IPS-15b (cell line): ENCODE data around the gene HELZ.

Experiments
- H3K27me3 ChIP-seq: one replicate; pipeline ENCODE4 v1.6.1; 2013; ENCODE audit warnings: low read length; ENCODE audit not compliant: control insufficient read depth, insufficient read depth
- H3K36me3 ChIP-seq: one replicate; pipeline ENCODE4 v1.6.1; 2013; ENCODE audit warnings: low read length; ENCODE audit not compliant: control insufficient read depth, insufficient read depth
- H3K4me1 ChIP-seq: one replicate; pipeline ENCODE4 v1.6.1; 2013; ENCODE audit warnings: mild to moderate bottlenecking, low read length; ENCODE audit not compliant: control insufficient read depth, insufficient read depth
- H3K4me3 ChIP-seq: one replicate; pipeline ENCODE4 v1.5.1; 2013; ENCODE audit warnings: low read depth, low read length
- H3K9ac ChIP-seq: one replicate; pipeline ENCODE4 v1.6.1; 2013; ENCODE audit warnings: low read depth, mild to moderate bottlenecking, low read length
- H3K9me3 ChIP-seq: one replicate; pipeline ENCODE4 v1.6.1; 2013; ENCODE audit warnings: mild to moderate bottlenecking, low read length; ENCODE audit not compliant: control insufficient read depth, insufficient read depth

Gene HELZ

GRCh38 chr17:67088639-67089038 is 156.4 kb downstream of the HELZ start:
- Histone ChIP-seq H3K27me3 (no peaks in the 10 kb centered on the region), H3K9me3 (no peaks in the 10 kb centered on the region), H3K9ac (no peak overlapping the region), H3K36me3 (no peaks in the 10 kb centered on the region), H3K4me3 (no peak overlapping the region), H3K4me1 (no peaks in the 10 kb centered on the region)

DNA sequence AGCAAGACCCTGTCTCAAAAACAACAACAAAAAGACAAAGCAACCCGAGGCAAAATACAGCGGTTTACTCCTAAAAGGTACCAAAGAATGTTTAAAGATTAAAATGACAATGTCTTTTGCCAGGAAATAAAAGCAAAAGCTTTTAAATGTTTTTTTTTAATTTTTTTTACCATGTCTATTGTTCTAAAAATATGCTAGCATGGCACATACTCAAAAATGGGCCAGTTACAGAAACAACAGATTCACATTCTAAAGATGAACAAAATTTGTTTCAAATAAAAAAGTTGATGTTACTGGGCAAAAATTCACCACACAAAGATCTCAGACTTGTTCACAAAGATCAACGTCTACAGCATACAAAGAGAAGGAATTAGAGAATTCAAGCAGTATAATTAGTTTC is 159.6 kb downstream of the HELZ start:
- Histone ChIP-seq H3K27me3 (no peaks in the 10 kb centered on the region), H3K4me1 (no peaks in the 10 kb centered on the region), H3K9me3 (no peaks in the 10 kb centered on the region), H3K36me3 (no peaks in the 10 kb centered on the region), H3K4me3 (no peak overlapping the region), H3K9ac (no peak overlapping the region)

DNA sequence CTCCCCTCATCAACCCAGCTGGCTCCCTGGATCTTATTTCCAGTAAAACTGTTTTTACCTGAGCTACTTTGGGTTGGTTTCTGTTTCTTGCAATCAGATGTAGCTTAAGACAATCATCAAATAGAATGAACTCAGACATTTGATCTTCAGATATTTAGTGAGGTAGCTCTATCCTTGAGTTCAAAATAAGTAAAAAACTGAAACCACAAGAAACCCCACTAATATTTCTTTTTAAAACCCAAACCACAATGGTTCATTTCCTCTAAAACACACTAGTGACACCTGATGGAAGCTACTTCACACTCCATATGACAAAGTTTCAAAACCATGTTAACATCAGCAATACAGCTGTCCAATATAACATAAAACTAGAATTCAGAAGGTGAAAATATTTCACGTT is 162.9 kb downstream of the HELZ start:
- Histone ChIP-seq H3K27me3 (no peaks in the 10 kb centered on the region), H3K9ac (no peak overlapping the region), H3K9me3 (no peaks in the 10 kb centered on the region), H3K4me1 (no peaks in the 10 kb centered on the region), H3K36me3 (no peaks in the 10 kb centered on the region), H3K4me3 (no peak overlapping the region)

GRCh38 chr17:67080804-67081203 is 164.2 kb downstream of the HELZ start:
- Histone ChIP-seq H3K4me3 (no peak overlapping the region), H3K9ac (no peak overlapping the region), H3K4me1 (no peaks in the 10 kb centered on the region), H3K36me3 (no peaks in the 10 kb centered on the region), H3K9me3 (no peaks in the 10 kb centered on the region), H3K27me3 (no peaks in the 10 kb centered on the region)

DNA sequence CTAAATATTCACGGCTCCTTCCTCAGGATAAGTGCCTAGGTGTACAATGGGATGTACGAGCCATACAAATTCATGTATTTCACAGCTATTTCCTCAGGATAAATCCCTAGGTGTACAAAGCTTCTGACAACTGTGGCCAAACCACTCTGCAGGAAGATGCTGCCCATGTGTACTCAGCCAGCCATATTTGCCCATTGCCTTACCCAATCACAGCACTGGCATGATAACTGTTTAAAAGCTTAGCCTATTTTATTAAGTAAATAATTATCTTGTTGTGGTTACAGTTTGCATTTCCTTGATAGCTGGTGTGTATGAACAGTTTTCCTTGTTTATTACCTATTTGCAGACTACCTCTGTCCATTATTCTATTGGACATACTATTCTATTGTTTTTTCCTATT is 165.5 kb downstream of the HELZ start:
- H3K9ac ChIP-seq: no peak overlapping the region
- no peaks in the 10 kb centered on the region for H3K27me3 ChIP-seq
- no peak overlapping the region for H3K4me3 ChIP-seq
- no peaks in the 10 kb centered on the region for H3K36me3 ChIP-seq
- no peaks in the 10 kb centered on the region for H3K9me3 ChIP-seq
- H3K4me1 ChIP-seq: no peaks in the 10 kb centered on the region

GRCh38 chr17:67078292-67078691 is 166.7 kb downstream of the HELZ start:
- no peaks in the 10 kb centered on the region for H3K9me3 ChIP-seq
- no peaks in the 10 kb centered on the region for H3K36me3 ChIP-seq
- H3K9ac ChIP-seq: no peak overlapping the region
- H3K4me3 ChIP-seq: no peak overlapping the region
- H3K27me3 ChIP-seq: no peaks in the 10 kb centered on the region
- H3K4me1 ChIP-seq: no peaks in the 10 kb centered on the region

DNA sequence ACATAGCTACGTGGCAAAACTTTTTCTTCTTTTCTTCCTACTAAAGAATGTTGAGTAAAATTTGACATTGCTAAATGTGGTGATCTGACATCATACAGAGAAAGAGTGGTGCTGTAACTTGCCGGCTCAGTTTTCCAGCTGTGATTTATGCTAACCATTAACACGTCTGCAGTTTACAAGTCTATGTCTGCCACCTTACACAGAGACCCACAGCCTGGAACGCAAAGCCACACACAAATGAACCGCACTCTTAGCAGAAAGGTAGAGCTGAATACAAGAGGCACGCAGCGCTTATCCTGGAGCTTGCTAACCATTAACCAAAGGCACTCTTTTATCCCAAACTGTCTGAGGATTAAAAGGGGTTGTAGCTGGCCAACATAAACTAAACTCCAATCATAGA is 168.7 kb downstream of the HELZ start:
- Histone ChIP-seq H3K9me3 (no peaks in the 10 kb centered on the region), H3K36me3 (no peaks in the 10 kb centered on the region), H3K4me3 (no peak overlapping the region), H3K4me1 (no peaks in the 10 kb centered on the region), H3K9ac (no peak overlapping the region), H3K27me3 (no peaks in the 10 kb centered on the region)

- no peaks in the 10 kb centered on the region for H3K27me3 ChIP-seq
- no peaks in the 10 kb centered on the region for H3K4me1 ChIP-seq
- H3K4me3 ChIP-seq: no peak overlapping the region
- no peak overlapping the region for H3K9ac ChIP-seq
- H3K9me3 ChIP-seq: no peaks in the 10 kb centered on the region
- H3K36me3 ChIP-seq: no peaks in the 10 kb centered on the region
These were observed 170.2 kb downstream of the HELZ start for GRCh38 chr17:67074781-67075180.

- H3K9me3 ChIP-seq: no peaks in the 10 kb centered on the region
- H3K4me1 ChIP-seq: no peaks in the 10 kb centered on the region
- no peaks in the 10 kb centered on the region for H3K36me3 ChIP-seq
- H3K27me3 ChIP-seq: no peaks in the 10 kb centered on the region
- H3K4me3 ChIP-seq: no peak overlapping the region
- no peak overlapping the region for H3K9ac ChIP-seq
These were observed 172.1 kb downstream of the HELZ start for GRCh38 chr17:67072885-67073284.

DNA sequence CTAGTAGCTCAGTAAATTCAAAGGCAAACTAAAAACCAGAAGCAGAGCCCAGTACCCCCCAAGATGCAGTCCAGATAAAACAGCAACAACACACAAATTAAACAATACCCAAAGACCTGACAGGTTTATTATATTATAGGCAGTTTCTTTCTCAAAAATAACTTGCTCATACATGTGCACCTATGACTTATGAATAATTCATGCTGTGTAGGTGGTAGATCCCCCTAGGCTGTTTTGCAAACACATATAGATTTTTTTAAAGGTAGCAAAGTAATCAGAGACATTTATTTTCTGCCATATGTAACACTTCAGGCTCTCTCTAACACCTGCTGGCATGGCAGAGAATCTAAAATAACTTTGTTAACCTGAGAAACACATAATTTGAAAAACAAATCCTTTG is 173.4 kb downstream of the HELZ start:
- Histone ChIP-seq H3K4me1 (no peaks in the 10 kb centered on the region), H3K4me3 (no peak overlapping the region), H3K27me3 (no peaks in the 10 kb centered on the region), H3K9ac (no peak overlapping the region), H3K9me3 (no peaks in the 10 kb centered on the region), H3K36me3 (no peaks in the 10 kb centered on the region)

GRCh38 chr17:67069603-67070136 is 175.3 kb downstream of the HELZ start:
- Histone ChIP-seq H3K36me3 (no peaks in the 10 kb centered on the region), H3K9ac (no peak overlapping the region), H3K4me1 (no peaks in the 10 kb centered on the region), H3K9me3 (no peaks in the 10 kb centered on the region), H3K4me3 (no peak overlapping the region), H3K27me3 (no peaks in the 10 kb centered on the region)

DNA sequence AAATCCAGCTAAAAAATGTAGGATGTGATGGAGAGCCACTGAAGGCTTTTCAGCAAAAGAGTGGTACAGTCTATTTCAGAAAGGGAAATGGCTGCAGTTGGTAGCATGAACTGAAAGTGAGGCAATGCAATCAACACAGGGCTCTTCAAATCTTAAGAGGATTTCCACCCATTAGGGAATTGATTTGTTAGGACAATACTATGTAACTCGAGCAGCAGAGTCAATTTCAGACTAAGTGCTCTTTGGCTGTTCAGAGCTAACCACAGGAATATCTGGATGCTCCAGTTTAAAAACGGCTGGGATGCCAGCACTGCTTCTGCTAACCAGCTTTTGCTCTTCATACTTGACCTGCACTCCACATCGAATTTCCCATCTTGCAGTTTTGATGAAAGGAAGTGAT is 176.0 kb downstream of the HELZ start:
- no peaks in the 10 kb centered on the region for H3K4me1 ChIP-seq
- H3K9ac ChIP-seq: no peak overlapping the region
- no peaks in the 10 kb centered on the region for H3K27me3 ChIP-seq
- H3K4me3 ChIP-seq: no peak overlapping the region
- no peaks in the 10 kb centered on the region for H3K36me3 ChIP-seq
- no peaks in the 10 kb centered on the region for H3K9me3 ChIP-seq
